Activated CD4-positive, alpha-beta T cell treated with anti-CD3 and anti-CD28 coated beads for 4 hours (primary cell): ENCODE results near the gene TRIM56.
"Not testable (repeated sequence)": the region's sequence is repeated elsewhere in the genome, so short reads cannot be mapped to it uniquely, and the experiment has no call there.

ENCODE experiments used
- DNase-seq, 2 donors: peaks; one replicate each; pipeline ENCODE4 v3.0.0-alpha.2; 2020

The TRIM56 gene

GRCh38 chr7:101089876-101090275, 4.6 kb downstream of the TRIM56 start:
- DNase-seq: no peak

GRCh38 chr7:101092266-101092905, 7.1 kb downstream of the TRIM56 start:
- DNase-seq: not testable (repeated sequence)

- DNase-seq: no peak
Measured at GRCh38 chr7:101093906-101094305, 8.6 kb downstream of the TRIM56 start.

- DNase-seq: no peak
Measured at GRCh38 chr7:101094376-101094775, 9.1 kb downstream of the TRIM56 start.

- DNase-seq: peak in 1 of 2 donors; percentile 28
Measured at GRCh38 chr7:101094791-101095375, 9.6 kb downstream of the TRIM56 start.

- DNase-seq: no peak
Measured at GRCh38 chr7:101096331-101096956, 11.2 kb downstream of the TRIM56 start.

- DNase-seq: no peak
Measured at GRCh38 chr7:101096957-101097347, 11.7 kb downstream of the TRIM56 start.

GRCh38 chr7:101097561-101097960, 12.3 kb downstream of the TRIM56 start:
- no peak for DNase-seq

GRCh38 chr7:101099969-101100781, 14.9 kb downstream of the TRIM56 start:
- peak; percentile 48 to 71 for DNase-seq

- DNase-seq: no peak
Measured at GRCh38 chr7:101100858-101101847, 15.9 kb downstream of the TRIM56 start.

GRCh38 chr7:101102026-101102425, 16.7 kb downstream of the TRIM56 start:
- no peak for DNase-seq

- DNase-seq: not testable (repeated sequence)
Measured at GRCh38 chr7:101103701-101104100, 18.4 kb downstream of the TRIM56 start.

- no peak for DNase-seq
Measured at GRCh38 chr7:101104193-101104713, 19.0 kb downstream of the TRIM56 start.

- no peak for DNase-seq
Measured at GRCh38 chr7:101104799-101105198, 19.5 kb downstream of the TRIM56 start.

- not testable (repeated sequence) for DNase-seq
Measured at GRCh38 chr7:101105248-101105647, 20.0 kb downstream of the TRIM56 start.

- DNase-seq: no peak
Measured at GRCh38 chr7:101106386-101106785, 21.1 kb downstream of the TRIM56 start.

- DNase-seq: no peak
Measured at GRCh38 chr7:101108330-101108857, 23.1 kb downstream of the TRIM56 start.

GRCh38 chr7:101108961-101109360, 23.7 kb downstream of the TRIM56 start:
- DNase-seq: no peak

GRCh38 chr7:101109368-101109767, 24.1 kb downstream of the TRIM56 start:
- DNase-seq: no peak

GRCh38 chr7:101111261-101111660, 26.0 kb downstream of the TRIM56 start:
- no peak for DNase-seq

GRCh38 chr7:101112233-101112632, 27.0 kb downstream of the TRIM56 start:
- DNase-seq: no peak

GRCh38 chr7:101113140-101113539, 27.9 kb downstream of the TRIM56 start:
- DNase-seq: not testable (repeated sequence)
